A549 treated with AZD9567 at 1 μM for 4 hours (cell line): ENCODE measurements around the gene BEND4. TPM values are rescaled to one million over a fixed set of nuclear protein-coding genes. Genes with fewer than 3 reads are reported as not detected.

ENCODE experiments used
- total RNA-seq: library from RNA; stranded (reverse); fragments of 200-300 nt; extraction: Qiagen RNA extraction; gene quantifications from 5 replicates; pipeline ENCODE4 v1.2.3, GENCODE V29; 2022; ENCODE audit not compliant: insufficient read depth

BEND4 gene
- 0.01 to 0.02 TPM (median 0.01 TPM) in 3 of 5 replicates, not detected in the others for total RNA-seq

GRCh38 chr4:42152507-42153504 is at the start of gene BEND4:
Gene BEND4 (minus strand): TSS chr4:42152655. CDS start chr4:42152143, 512 bp downstream.

Other genes starting within 250 kb of the BEND4 start
- gene TMEM33, start 217.2 kb downstream of the BEND4 start, total RNA-seq, result 38.3 to 50.8 TPM (median 48.8 TPM) in 5 replicates
- gene DCAF4L1, start 170.9 kb downstream of the BEND4 start, total RNA-seq, result 0.07 to 0.28 TPM (median 0.10 TPM) in 4 of 5 replicates, not detected in the other
- gene SLC30A9, start 162.1 kb downstream of the BEND4 start, total RNA-seq, result 23.4 to 39.0 TPM (median 27.4 TPM) in 5 replicates
- 0.05 TPM in 1 of 5 replicates, not detected in the others for gene SHISA3, start 244.8 kb upstream of the BEND4 start, total RNA-seq